ENCODE measurements around the gene HDC. TPM values are rescaled to one million over a fixed set of nuclear protein-coding genes. Genes with fewer than 3 reads are reported as not detected.

HDC gene
- not detected in 2 replicates for total RNA-seq
- long read RNA-seq: 0 reads

- no peak within 1 kb of the TSS for H3K4me3 Mint-ChIP-seq (ENCODE audit: unreplicated experiment)
- H3K9me3 Mint-ChIP-seq (ENCODE audit: unreplicated experiment): no peaks in the 10 kb centered on the region
- no peaks in the 10 kb centered on the region for H3K36me3 Mint-ChIP-seq (ENCODE audit: unreplicated experiment)
- H3K27ac Mint-ChIP-seq (ENCODE audit: unreplicated experiment): no peak within 1 kb of the TSS
- peaks cover 43% of the 10 kb centered on the region for H3K27me3 Mint-ChIP-seq (ENCODE audit: unreplicated experiment)
- no peak for DNase-seq (ENCODE audit: extremely low spot score, unreplicated experiment)
- TF ChIP-seq CTCF (IDR thresholded peaks at IDR 0.05): no peak
- H3K4me1 Mint-ChIP-seq (ENCODE audit: unreplicated experiment): no peaks in the 10 kb centered on the region
Observed at GRCh38 chr15:50265620-50266019, at the start of gene HDC. HDC (minus strand) TSS chr15:50265726; CDS start chr15:50265623, 103 bp downstream.

GRCh38 chr15:50312636-50313035 is 47.1 kb upstream of the HDC start:
- H3K27me3 Mint-ChIP-seq (ENCODE audit: unreplicated experiment): no peaks in the 10 kb centered on the region
- H3K36me3 Mint-ChIP-seq (ENCODE audit: unreplicated experiment): peaks cover 13% of the 10 kb centered on the region
- H3K9me3 Mint-ChIP-seq (ENCODE audit: unreplicated experiment): peaks cover 9% of the 10 kb centered on the region
- no peak for DNase-seq (ENCODE audit: extremely low spot score, unreplicated experiment)
- no peak overlapping the region for H3K27ac Mint-ChIP-seq (ENCODE audit: unreplicated experiment)
- TF ChIP-seq CTCF (IDR thresholded peaks at IDR 0.05): no peak
- no peak overlapping the region for H3K4me3 Mint-ChIP-seq (ENCODE audit: unreplicated experiment)
- H3K4me1 Mint-ChIP-seq (ENCODE audit: unreplicated experiment): peaks cover 4% of the 10 kb centered on the region

- Mint-ChIP-seq H3K4me3 (ENCODE audit: unreplicated experiment) (no peak overlapping the region), H3K27ac (ENCODE audit: unreplicated experiment) (no peak overlapping the region), H3K9me3 (ENCODE audit: unreplicated experiment) (peaks cover 18% of the 10 kb centered on the region), H3K4me1 (ENCODE audit: unreplicated experiment) (peaks cover 3% of the 10 kb centered on the region), H3K27me3 (ENCODE audit: unreplicated experiment) (no peaks in the 10 kb centered on the region), H3K36me3 (ENCODE audit: unreplicated experiment) (peaks cover 29% of the 10 kb centered on the region)
- no peak for TF ChIP-seq CTCF (IDR thresholded peaks at IDR 0.05)
- no peak for DNase-seq (ENCODE audit: extremely low spot score, unreplicated experiment)
Observed at GRCh38 chr15:50307799-50308198, 42.3 kb upstream of the HDC start.

GRCh38 chr15:50304836-50305235 is 39.3 kb upstream of the HDC start:
- Mint-ChIP-seq H3K4me3 (ENCODE audit: unreplicated experiment) (no peak overlapping the region), H3K4me1 (ENCODE audit: unreplicated experiment) (peaks cover 2% of the 10 kb centered on the region), H3K27ac (ENCODE audit: unreplicated experiment) (no peak overlapping the region), H3K27me3 (ENCODE audit: unreplicated experiment) (no peaks in the 10 kb centered on the region), H3K36me3 (ENCODE audit: unreplicated experiment) (peaks cover 40% of the 10 kb centered on the region), H3K9me3 (ENCODE audit: unreplicated experiment) (peaks cover 18% of the 10 kb centered on the region)
- TF ChIP-seq CTCF (IDR thresholded peaks at IDR 0.05): no peak
- DNase-seq (ENCODE audit: extremely low spot score, unreplicated experiment): no peak

GRCh38 chr15:50302581-50302980 is 37.1 kb upstream of the HDC start:
- no peak for DNase-seq (ENCODE audit: extremely low spot score, unreplicated experiment)
- H3K27me3 Mint-ChIP-seq (ENCODE audit: unreplicated experiment): no peaks in the 10 kb centered on the region
- peaks cover 2% of the 10 kb centered on the region for H3K4me1 Mint-ChIP-seq (ENCODE audit: unreplicated experiment)
- peaks cover 35% of the 10 kb centered on the region for H3K36me3 Mint-ChIP-seq (ENCODE audit: unreplicated experiment)
- H3K27ac Mint-ChIP-seq (ENCODE audit: unreplicated experiment): no peak overlapping the region
- peaks cover 9% of the 10 kb centered on the region for H3K9me3 Mint-ChIP-seq (ENCODE audit: unreplicated experiment)
- H3K4me3 Mint-ChIP-seq (ENCODE audit: unreplicated experiment): no peak overlapping the region
- no peak for TF ChIP-seq CTCF (IDR thresholded peaks at IDR 0.05)

Data from osteocyte (in vitro differentiated cells).